Measurements from ENCODE around the gene MICB.

The MICB gene

DNA sequence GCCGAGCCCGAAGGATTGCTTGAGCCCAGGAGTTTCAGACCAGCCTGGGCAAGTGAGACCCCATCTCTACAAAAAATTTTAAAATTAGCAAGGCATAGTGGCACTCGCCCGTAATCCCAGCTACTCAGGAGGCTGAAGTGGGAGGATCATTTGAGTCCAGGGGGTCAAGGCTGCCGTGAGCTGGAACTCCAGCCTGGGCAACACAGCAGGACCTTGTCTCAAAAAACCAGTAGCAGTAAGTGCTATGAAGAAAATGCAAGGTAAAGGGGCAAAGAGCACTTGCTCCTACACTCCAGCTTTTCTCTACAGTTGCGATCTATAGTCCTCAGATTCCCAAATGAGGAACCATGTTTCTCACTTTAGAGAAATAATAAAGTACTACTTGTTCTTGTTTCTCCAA lies 45.7 kb downstream of the MICB start:
- no peak for DNase-seq

DNA sequence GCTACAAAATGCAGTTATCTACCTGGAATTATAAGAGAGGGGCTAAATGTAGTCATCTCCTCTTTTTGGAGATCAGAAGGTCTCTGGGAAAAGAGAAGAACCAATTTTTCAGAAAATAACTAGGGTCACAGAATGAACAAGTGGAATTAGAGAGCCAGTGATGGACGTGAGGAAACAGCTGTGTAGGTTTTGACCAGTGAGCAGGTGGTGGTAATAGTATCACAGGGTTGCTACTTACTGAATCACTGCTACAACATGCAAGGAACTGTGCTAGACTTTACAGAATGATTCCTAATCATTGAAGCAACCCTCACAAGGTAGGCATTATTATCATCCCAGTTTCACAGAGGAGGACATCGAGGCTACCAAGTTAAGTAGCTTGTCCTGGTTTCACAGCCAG lies 46.7 kb downstream of the MICB start:
- no peak for DNase-seq

DNA sequence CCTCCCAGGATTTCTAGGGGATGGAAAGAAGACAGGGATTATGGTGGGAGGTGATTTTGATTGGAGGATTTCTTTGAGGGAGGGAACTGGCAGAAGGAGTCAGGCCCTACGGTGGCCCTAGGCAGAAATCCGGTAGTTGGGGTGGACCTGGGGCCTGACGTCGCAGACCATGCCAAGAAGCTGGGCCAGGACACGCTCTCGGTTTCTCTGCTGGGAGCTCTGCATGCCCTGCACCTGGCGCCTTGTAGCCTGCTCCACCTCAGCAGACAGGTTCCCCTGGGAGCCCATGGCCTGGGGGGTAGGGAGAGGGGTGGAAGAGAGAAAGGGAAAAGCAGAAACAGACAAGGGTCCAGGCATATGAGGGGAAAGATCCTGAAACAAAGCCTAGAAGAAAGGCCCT lies 47.3 kb downstream of the MICB start:
- DNase-seq, result no peak

DNA sequence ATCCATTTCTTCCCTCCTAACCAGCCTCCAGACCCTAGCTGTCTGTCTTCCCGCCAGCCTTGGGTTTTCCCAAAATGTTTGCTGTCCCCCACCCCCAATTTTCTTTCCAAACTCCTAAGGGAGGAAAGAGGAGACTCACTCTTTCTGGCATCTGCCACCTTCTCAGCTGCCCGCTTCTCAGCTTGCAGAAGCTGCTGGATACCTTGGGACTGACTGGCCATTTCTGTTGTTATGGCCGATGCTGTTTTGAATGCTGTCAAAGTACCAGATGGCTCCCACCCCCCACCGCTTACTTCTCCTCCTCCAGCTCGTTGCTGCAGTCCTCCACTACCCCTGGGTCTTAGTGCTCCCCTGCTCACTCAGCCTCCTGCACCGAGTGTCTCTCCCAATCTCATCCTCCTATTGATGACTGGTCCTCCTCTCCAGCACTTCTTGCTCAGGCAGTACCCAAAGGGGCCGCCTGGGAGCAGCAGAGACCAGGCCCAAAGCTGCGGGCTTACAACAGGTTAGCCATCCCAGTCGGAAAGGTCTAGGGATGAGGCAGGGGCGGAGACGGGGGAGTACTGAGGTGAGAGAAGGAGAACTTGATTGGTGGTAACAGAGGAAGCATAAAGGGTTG lies 48.5 kb downstream of the MICB start, which contains the start of gene ATP6V1G2:
Gene ATP6V1G2, minus strand, starts transcription at position 270 of the 619 bp plus-strand sequence. Its CDS starts 49 bp downstream, at position 221.
- peak; percentile 81 to 82 for DNase-seq

DNA sequence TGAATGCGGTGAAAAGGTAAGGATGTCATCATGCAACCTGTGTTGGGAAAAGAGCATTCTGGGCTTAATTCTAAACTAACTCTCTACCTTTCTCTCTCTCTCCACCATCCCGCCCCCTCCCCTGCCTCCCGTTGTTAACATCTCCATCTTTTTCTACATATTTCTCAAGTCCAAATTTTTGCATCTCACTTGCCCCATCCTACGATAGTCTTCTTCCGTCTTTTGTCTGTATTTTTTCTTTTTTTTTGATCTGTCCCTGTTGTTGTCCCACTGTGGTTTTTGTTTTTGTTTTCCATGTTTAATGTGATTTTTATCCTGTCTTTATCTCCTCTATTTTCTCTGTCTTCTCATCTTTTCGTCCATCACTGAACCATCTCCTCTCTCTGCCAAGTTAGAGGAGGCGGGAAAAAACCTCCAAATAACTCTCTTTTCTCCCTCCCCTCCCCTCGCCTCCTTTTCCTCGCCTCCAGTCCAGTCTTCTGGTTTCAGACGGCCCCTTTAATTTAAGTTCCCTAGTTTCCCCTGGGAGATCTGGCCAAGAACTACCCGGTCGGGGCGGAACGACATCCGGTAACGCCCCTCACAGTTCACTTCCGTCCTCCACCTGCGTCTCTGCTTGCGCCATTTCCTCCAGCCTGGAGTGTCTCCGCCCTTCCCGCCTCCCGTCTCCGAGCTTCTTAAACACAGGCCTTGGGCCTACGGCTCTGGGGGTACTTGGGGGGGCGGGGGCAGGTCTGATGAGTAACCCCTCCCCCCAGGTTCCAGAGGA lies 49.2 kb downstream of the MICB start, which contains the start of gene NFKBIL1:
Gene NFKBIL1, plus strand, starts transcription at position 651 of the 769 bp plus-strand sequence. Its CDS starts 87 bp downstream, at position 738.
- peak; percentile 84 to 85 for DNase-seq

DNA sequence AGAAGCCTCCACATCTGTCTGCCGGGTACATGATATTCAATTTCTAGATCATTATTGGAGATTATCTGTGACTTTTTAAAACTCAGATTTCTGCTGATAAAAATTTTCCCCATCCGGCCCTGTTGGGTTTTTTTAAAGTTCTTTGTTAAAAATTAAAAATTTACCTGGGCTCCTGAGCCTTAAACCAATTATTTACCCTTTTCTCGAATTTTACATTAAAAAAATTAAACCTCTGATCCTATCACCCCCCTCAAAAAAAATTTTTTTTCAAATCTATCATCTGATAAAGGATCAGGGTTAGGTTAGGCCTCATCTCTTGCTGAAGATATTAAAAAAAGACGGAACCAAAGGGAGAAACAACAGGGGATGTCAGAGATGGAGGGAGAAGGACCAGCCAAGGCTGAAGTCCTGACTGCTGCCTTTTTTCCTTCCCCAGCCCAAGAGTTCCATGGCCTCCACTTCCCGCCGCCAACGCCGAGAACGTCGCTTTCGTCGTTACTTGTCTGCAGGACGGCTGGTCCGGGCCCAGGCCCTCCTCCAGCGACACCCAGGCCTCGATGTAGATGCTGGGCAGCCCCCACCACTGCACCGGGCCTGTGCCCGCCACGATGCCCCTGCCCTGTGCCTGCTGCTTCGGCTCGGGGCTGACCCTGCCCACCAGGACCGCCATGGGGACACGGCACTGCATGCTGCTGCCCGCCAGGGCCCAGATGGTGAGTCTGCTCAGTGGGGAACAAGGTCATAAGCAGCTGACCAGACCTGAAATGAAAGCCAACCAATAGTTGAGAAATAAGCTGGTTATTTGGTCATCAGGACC lies 50.0 kb downstream of the MICB start:
- DNase-seq, result no peak

DNA sequence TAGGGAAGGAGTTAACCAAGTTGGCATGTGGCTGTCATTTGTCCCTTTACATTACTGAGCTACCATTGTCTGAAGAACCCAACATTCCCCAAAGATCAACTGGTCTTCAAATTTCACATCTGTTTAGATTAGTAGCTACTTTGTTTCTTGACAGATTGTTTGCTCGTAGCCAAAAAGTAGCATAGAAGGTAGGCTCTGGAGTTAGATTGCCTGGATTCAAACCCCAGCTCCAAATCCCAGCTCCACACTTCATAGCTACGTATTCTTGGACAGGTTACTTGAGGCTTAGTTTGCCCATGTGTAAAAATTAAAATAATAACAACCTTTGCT lies 50.6 kb downstream of the MICB start:
- no peak for DNase-seq

DNA sequence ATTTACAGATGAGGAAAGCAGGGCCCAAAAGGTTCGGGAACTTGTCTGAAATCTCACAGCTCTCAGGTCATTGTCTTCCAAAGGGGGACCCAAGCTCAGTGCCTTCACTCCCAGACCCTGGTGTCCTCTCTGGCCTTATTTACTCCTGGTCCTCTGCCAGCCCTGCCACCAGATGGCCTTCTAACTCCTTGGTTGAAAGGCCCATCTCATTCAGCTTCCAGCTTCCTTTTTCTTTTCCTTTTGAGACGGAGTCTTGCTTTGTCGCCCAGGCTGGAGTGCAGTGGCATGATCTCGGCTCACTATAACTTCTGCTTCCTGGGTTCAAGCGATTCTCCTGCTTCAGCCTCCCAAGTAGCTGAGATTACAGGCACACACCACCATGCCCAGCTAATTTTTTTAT lies 53.4 kb downstream of the MICB start:
- peak; percentile 61 to 65 for DNase-seq

DNA sequence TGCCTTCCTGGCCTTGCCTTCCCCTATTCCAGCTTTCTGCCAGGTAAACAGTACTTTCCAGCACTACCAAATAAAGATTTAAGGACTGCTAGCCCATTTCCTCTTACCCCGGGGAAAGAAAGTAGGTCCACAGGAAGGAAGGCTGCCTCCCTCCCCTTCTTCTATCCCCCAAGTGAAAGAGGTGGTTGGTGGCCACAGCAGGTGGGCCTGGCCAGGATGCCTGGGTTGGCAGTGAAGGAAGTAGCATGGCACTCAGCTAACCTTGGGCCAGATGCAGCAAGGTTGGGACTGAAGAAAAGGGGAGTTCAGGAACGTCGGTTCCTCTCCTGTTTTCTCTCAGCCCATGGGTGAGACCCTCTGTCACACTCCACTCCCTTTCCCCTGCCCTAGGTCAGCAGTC lies 58.4 kb downstream of the MICB start:
- no peak for DNase-seq

DNA sequence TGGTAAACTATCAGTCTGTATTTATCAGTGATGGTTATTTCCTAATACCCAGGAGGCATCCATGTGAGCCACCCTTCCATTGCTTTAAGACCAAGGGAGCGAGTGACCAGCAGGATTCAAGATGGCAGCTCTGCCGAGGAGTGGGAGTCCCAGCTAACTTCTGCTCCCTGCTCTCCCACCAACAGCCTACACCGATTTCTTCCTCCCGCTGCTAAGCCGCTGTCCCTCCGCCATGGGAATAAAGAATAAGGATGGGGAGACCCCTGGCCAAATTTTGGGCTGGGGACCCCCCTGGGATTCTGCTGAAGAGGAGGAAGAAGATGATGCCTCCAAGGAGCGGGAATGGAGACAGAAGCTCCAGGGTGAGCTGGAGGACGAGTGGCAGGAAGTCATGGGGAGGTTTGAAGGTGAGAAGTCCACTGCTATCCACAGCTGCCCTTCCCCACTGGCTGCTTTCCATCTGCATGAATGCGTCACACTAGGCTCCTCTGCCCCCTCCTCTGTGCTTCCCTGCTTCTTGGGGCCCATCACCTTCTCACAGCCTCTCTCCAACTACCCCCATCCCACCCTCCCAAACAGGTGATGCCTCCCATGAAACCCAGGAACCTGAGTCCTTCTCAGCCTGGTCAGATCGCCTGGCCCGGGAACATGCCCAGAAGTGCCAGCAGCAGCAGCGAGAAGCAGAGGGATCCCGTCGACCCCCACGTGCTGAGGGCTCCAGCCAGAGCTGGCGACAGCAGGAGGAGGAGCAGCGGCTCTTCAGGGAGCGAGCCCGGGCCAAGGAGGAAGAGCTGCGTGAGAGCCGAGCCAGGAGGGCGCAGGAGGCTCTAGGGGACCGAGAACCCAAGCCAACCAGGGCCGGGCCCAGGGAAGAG lies 59.7 kb downstream of the MICB start:
- DNase-seq, result no peak

DNA sequence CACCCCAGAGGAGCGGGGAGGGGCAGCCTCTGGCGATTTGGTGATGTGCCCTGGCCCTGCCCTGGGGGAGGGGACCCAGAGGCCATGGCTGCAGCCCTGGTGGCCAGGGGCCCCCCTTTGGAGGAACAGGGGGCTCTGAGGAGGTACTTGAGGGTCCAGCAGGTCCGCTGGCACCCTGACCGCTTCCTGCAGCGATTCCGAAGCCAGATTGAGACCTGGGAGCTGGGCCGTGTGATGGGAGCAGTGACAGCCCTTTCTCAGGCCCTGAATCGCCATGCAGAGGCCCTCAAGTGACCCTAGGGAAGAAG lies 60.3 kb downstream of the MICB start:
- no peak for DNase-seq

DNA sequence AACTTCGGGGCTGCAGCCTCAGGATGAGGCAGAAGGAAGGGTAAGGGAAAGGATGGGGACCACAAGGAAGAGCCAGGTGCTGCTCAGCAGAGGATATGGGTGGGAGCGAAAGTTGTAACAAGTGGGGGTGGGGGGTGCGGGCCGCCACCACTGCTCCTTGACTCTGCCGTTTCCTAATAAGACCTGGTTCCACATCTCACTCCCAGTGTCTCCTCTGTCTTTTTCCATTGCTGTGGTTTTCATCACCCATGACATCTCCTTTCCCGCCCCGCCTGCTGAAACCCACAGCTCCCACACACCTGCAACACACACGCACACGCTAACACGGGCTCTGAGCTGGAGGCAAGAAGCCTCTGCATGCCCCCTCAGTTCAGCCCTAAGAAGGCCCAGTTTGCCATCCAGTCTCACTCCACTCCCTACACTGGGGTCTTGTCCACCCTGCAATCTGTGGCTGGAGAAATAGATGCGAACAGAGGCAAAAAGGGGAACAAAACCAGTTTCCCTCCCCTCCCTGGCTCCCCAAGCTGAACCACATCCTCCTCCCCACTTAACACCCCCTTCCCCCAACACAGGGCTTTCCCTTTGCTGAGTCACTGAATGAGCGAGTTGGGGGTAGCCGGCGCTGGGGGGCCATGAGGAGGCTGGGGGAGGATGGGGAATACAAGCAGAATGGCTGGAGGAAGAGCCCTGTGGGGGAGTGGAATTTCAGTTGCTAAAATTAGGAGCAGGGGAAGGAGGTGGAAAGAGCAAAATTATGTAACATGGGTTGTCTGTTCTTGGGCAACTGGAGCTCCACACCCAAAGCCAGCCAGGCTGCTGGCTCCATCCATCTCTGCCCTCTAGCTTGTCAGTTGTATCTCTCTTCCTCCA lies 60.9 kb downstream of the MICB start:
- DNase-seq, result peak; percentile 65 to 71

DNA sequence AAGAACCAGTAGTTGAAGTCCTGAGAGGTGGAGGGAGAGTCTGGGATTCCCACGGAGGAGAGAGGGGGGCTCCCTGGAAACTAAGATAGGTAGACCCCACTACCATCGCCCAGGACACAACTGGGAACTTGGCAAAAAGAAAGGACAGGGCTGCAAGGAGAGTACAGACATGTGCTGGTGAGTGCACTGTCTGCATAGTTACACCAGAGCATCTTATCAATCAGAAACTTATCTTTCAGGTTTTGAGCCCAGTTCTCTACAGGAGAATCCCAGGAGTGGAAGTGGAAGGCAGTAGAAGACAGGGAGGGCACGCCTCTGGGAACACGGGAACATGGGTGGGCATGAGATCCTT lies 61.6 kb downstream of the MICB start:
- no peak for DNase-seq

DNA sequence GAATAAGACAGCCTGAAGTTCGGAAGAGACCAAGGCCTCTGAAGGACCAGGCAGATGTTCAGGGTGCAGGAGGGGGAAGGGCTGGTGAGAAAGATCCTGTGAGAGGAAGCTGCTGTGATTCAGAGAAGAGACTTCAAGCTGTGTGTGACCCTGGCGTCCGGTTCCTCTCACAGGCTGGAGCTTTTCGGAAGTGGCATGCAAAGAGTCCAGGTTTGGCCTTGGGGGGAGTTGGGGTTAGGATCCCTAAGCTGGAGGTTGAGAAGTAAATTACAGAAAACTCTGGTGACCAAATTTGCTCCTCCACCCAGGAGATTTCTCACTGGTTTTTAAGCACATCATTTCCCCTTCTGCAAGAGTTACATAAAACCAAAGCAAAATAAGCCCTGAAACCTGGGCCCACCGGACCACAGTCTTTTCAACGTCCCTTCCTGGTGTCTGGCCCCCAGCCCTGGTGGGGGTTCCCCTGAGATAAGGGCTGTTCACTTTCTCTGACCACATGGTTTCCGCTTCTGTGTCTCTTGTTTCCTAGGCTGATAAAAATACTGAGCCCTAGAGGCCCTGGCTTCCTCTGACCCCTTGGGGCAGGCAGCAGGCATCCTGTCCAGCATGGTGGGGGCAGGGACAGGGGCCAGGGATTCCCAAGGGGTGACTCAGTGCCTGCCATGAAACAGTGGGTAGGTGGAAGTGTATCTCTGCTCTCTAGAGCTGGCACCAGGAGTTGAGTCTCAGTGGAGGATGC lies 62.2 kb downstream of the MICB start:
- DNase-seq, result no peak

DNA sequence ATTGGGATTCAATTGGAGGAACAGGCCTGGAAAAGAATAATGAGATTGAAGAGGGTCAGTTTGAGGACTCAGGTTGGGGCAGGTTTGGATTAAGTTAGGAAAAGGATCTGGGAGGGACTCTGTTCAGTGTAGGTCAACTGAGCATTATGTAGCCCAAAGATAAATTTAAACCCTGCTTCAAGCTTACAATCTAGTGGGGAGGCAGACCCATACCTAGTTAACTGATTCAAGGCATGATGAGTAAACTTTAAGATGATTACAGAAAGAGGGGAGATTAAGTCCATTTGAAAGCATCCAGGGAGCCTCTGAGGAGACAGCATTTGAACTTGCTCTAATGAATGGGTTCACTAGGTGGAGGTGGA lies 62.7 kb downstream of the MICB start:
- no peak for DNase-seq
